HepG2 (cell line): Measurements from ENCODE around the gene TM4SF18. TPM values are rescaled to one million over a fixed set of nuclear protein-coding genes. Genes with fewer than 3 reads are reported as not detected.

Experiments
- HNF1A ChIP-seq, 2 experiments: sonication (generic) in 1 of 2; formaldehyde crosslinking in 1 of 2; IDR thresholded peaks; 2 replicates each; pipeline versions ENCODE4 v1.4.0 to v1.6.1; 2016 to 2020; ENCODE audit warnings: borderline replicate concordance in 1 of 2, low read depth in 1 of 2, mild to moderate bottlenecking in 1 of 2, missing genetic modification reagents in 1 of 2
- HNF4G ChIP-seq, 2 experiments: sonication (generic) in 1 of 2; formaldehyde crosslinking in 1 of 2; IDR thresholded peaks; 2 replicates each; pipeline versions ENCODE4 v1.4.0 to v1.6.1; 2011 to 2020; ENCODE audit warnings: borderline replicate concordance in 2 of 2, low read depth in 2 of 2, mild to moderate bottlenecking in 2 of 2, low read length in 1 of 2, missing genetic modification reagents in 1 of 2, moderate library complexity in 1 of 2
- JDP2 ChIP-seq: sonication (generic); formaldehyde crosslinking; IDR thresholded peaks from 2 replicates; pipeline ENCODE4 v1.8.1; 2022; ENCODE audit warnings: missing genetic modification reagents, borderline replicate concordance
- NCOA5 ChIP-seq: sonication (generic); formaldehyde crosslinking; IDR thresholded peaks from 2 replicates; pipeline ENCODE4 v1.4.0; 2020; ENCODE audit warnings: missing genetic modification reagents
- NFIC ChIP-seq: IDR thresholded peaks from 2 replicates; pipeline ENCODE4 v1.6.1; 2012; ENCODE audit warnings: mild to moderate bottlenecking, low read length, inconsistent platforms
- POLR2AphosphoS5 ChIP-seq: IDR thresholded peaks from 2 replicates; pipeline ENCODE4 v1.6.1; 2012; ENCODE audit warnings: low read depth, low read length
- PRMT3 ChIP-seq: sonication (generic); formaldehyde crosslinking; IDR thresholded peaks from 2 replicates; pipeline ENCODE4 v1.8.1; 2022; ENCODE audit warnings: low read depth, mild to moderate bottlenecking, moderate library complexity, missing genetic modification reagents, borderline replicate concordance
- SAP130 ChIP-seq: IDR thresholded peaks from 2 replicates; pipeline ENCODE4 v1.6.1; 2016; ENCODE audit warnings: low read depth
- SMC3 ChIP-seq: IDR thresholded peaks from 2 replicates; pipeline ENCODE4 v1.6.1; 2011; ENCODE audit warnings: low read length, improper control_type of control experiment
- SNAI1 ChIP-seq: sonication (generic); formaldehyde crosslinking; IDR thresholded peaks from 2 replicates; pipeline ENCODE4 v1.5.0; 2020; ENCODE audit warnings: mild to moderate bottlenecking, missing genetic modification reagents, borderline replicate concordance
- SSRP1 ChIP-seq: IDR thresholded peaks from 2 replicates; pipeline ENCODE4 v1.6.1; 2016; ENCODE audit warnings: control low read depth
- STAT5B ChIP-seq: sonication (generic); formaldehyde crosslinking; IDR thresholded peaks from 2 replicates; pipeline ENCODE4 v1.4.0; 2020; ENCODE audit warnings: missing genetic modification reagents
- TRIM22 ChIP-seq: fragments of 450-650 bp; IDR thresholded peaks from 2 replicates; pipeline ENCODE4 v1.6.1; 2017
- UBTF ChIP-seq: sonication (generic); formaldehyde crosslinking; IDR thresholded peaks from 2 replicates; pipeline ENCODE4 v1.4.0; 2020; ENCODE audit warnings: mild to moderate bottlenecking, missing genetic modification reagents
- XRCC5 ChIP-seq: fragments of 200-400 bp; formaldehyde crosslinking; optimal IDR thresholded peaks from 2 replicates; pipeline ENCODE3; 2017; ENCODE audit warnings: mild to moderate bottlenecking, low read length
- ZBTB8A ChIP-seq: sonication (generic); formaldehyde crosslinking; IDR thresholded peaks from 2 replicates; pipeline ENCODE4 v1.4.0; 2020; ENCODE audit warnings: mild to moderate bottlenecking, low read depth, missing genetic modification reagents, borderline replicate concordance
- ZFYVE20 ChIP-seq: sonication (generic); formaldehyde crosslinking; IDR thresholded peaks from 2 replicates; pipeline ENCODE4 v1.8.0; 2023; ENCODE audit warnings: low read depth, mild to moderate bottlenecking, moderate library complexity, missing genetic modification reagents, borderline replicate concordance
- ZNF549 ChIP-seq: sonication (generic); formaldehyde crosslinking; IDR thresholded peaks from 2 replicates; pipeline ENCODE4 v1.5.0; 2020; ENCODE audit warnings: missing genetic modification reagents
- ZNF766 ChIP-seq: sonication (generic); formaldehyde crosslinking; IDR thresholded peaks from 2 replicates; pipeline ENCODE4 v1.5.0; 2020; ENCODE audit warnings: missing genetic modification reagents, borderline replicate concordance
- polyA plus RNA-seq, 8 experiments: library from polyadenylated mRNA; depleted of rRNA in 3 of 8; stranded (reverse) in 7 of 8; unstranded in 1 of 8; fragments of >200 nt; fragmentation: Illumina TruSeq in 4 of 8; extraction: Trizol in 4 of 8; gene quantifications; 2 replicates each; pipeline versions ENCODE4 v1.2.1 to v1.2.3, GENCODE V29; 2011 to 2016; ENCODE audit warnings: low read depth in 4 of 8, missing spikeins in 1 of 8, mixed read lengths in 1 of 8; ENCODE audit not compliant: insufficient read depth in 1 of 8
- total RNA-seq, 5 experiments: library from RNA; depleted of rRNA; stranded (reverse); fragments of >200 nt; fragmentation: Illumina TruSeq; extraction: Trizol; gene quantifications; 2 replicates each; pipeline ENCODE4 v1.2.3, GENCODE V29; 2016; ENCODE audit warnings: low read depth in 1 of 5
- TF ChIP-seq, protein P1 (sequence below): IDR thresholded peaks from 2 replicates; pipeline ENCODE4 v1.6.1; 2016; ENCODE audit warnings: missing compliant biosample characterization, missing genetic modification reagents, borderline replicate concordance

The TM4SF18 gene
- total and polyA plus RNA-seq, 2 of the 13 experiments (the other 11 are each of a cell fraction or from before 2014, with no cell fraction given) = 0.15 TPM; not detected in 1

GRCh38 chr3:149375501-149376196, 42.2 kb upstream of the TM4SF18 start (continued):
- TF ChIP-seq HNF1A (IDR thresholded peaks at IDR 0.05; ENCODE audit: low read depth) = no peak
- TF ChIP-seq HNF1A (CRISPR knock-in tag; IDR thresholded peaks at IDR 0.05; ENCODE audit: borderline replicate concordance) = no peak
- TF ChIP-seq SAP130 (CRISPR knock-in tag) = peak; percentile 24; the same call in 1 of the 2 replicates
- TF ChIP-seq ZNF549 (CRISPR knock-in tag) = no peak
- TF ChIP-seq NCOA5 (CRISPR knock-in tag) = no peak
- TF ChIP-seq POLR2AphosphoS5 = peak; percentile 60
- TF ChIP-seq ZBTB8A = no peak
- TF ChIP-seq SNAI1 (CRISPR knock-in tag) = no peak
- no peak for TF ChIP-seq JDP2 (CRISPR knock-in tag)
- TF ChIP-seq PRMT3 (CRISPR knock-in tag) = no peak
- no peak for TF ChIP-seq NFIC
- no peak for TF ChIP-seq ZFYVE20
- peak; percentile 28; the same call in 1 of the 2 replicates for TF ChIP-seq SSRP1 (CRISPR knock-in tag)
- TF ChIP-seq STAT5B (CRISPR knock-in tag) = no peak
- TF ChIP-seq XRCC5 = no peak
- no peak for TF ChIP-seq UBTF (CRISPR knock-in tag)
- no peak for TF ChIP-seq SMC3
- TF ChIP-seq, protein P1, sequence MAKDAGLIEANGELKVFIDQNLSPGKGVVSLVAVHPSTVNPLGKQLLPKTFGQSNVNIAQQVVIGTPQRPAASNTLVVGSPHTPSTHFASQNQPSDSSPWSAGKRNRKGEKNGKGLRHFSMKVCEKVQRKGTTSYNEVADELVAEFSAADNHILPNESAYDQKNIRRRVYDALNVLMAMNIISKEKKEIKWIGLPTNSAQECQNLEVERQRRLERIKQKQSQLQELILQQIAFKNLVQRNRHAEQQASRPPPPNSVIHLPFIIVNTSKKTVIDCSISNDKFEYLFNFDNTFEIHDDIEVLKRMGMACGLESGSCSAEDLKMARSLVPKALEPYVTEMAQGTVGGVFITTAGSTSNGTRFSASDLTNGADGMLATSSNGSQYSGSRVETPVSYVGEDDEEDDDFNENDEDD (CRISPR knock-in tag) = no peak
- no peak for TF ChIP-seq ZNF766 (CRISPR knock-in tag)
- no peak for TF ChIP-seq TRIM22
- no peak for TF ChIP-seq HNF4G (IDR thresholded peaks at IDR 0.05; ENCODE audit: borderline replicate concordance, low read depth, low read length)
- no peak for TF ChIP-seq HNF4G (CRISPR knock-in tag; IDR thresholded peaks at IDR 0.05; ENCODE audit: borderline replicate concordance, low read depth)
